C4-2B (cell line): ENCODE data around the gene SCD.

Source experiments
- H3K27ac ChIP-seq: fragments of 450-650 bp; 2 replicates; pipeline ENCODE4 v1.5.1; 2017
- ZFX ChIP-seq: fragments of 450-650 bp; IDR thresholded peaks from 2 replicates; pipeline ENCODE4 v1.6.1; 2017
- TF ChIP-seq, protein P1 (sequence below): fragments of 450-650 bp; conservative IDR thresholded peaks from 2 replicates; pipeline ENCODE4 v1.5.1; 2017; ENCODE audit warnings: mild to moderate bottlenecking

The SCD gene

DNA sequence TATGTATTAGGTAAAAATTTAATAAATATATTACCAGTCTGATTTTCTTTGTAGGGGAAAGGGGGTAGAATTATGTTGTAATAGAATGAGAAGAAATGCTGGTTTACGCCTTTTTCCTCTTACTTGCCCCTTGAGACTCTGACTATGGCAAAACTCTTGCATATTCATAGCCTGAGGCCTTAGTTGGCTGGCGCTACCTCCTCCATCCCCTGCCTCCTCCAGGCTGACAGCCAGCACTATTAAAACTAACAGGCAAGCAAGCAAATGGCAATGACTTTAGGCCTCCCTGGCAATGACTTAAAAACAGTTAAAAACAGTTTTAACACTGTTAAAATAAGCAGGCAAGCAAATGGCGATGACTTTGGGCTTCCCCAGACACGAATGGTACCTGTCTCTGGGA is 31.4 kb upstream of the SCD start:
- TF ChIP-seq ZFX, result no peak
- TF ChIP-seq, protein P1, sequence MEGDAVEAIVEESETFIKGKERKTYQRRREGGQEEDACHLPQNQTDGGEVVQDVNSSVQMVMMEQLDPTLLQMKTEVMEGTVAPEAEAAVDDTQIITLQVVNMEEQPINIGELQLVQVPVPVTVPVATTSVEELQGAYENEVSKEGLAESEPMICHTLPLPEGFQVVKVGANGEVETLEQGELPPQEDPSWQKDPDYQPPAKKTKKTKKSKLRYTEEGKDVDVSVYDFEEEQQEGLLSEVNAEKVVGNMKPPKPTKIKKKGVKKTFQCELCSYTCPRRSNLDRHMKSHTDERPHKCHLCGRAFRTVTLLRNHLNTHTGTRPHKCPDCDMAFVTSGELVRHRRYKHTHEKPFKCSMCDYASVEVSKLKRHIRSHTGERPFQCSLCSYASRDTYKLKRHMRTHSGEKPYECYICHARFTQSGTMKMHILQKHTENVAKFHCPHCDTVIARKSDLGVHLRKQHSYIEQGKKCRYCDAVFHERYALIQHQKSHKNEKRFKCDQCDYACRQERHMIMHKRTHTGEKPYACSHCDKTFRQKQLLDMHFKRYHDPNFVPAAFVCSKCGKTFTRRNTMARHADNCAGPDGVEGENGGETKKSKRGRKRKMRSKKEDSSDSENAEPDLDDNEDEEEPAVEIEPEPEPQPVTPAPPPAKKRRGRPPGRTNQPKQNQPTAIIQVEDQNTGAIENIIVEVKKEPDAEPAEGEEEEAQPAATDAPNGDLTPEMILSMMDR, result no peak

DNA sequence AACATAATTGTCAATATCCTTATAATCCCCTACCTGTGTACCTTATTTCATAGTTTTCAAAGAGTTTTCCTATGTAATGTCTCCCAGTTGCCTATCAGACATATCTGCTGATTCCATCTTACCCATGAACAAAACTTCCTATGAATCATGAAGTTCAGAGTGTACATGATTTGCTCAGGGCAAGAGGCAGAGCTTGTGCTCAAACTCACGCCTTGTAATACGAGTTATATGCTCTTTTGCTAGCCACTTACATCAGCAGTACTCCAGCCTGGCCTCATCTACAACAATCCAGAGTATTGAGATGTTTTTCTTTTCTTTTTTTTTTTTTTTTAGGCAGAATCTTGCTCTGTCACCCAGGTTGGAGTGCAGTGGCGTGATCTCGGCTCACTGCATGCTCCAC is 28.8 kb upstream of the SCD start:
- no peak overlapping the region for H3K27ac ChIP-seq
- TF ChIP-seq, protein P1, result no peak

More for the DNA sequence above, 31.4 kb upstream of the SCD start:
- H3K27ac ChIP-seq, result no peak overlapping the region

DNA sequence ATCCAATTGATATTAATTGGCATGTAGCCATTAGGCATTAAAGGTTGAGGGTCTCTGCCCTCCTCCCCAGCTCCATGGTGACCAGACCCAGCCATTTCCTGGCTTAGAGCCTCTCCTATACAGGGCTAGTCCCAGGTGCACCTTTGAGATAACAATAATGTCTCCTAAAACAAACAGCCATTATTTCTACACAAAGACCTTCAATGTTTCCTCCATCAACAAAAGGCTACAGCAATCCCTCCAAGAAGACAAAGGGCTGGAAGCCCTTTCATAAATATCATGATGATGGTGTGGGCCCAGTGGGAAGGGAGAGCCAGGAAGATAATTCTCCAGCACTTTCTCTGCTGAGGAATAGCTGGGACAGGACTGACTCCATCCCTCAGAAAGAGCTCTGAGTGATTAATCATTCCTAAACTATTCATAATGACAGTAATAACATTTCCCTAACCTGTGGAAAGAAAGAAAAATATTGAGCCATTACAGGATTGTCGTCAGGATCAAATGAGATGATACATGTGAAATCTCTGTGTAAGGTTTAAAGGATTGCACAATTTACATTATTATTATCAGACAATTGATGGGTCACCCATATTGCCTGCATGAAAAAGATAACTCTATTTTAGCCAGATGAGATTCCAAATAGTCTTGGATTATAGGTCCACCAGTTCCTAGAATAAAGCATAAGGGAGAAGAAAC is 27.2 kb upstream of the SCD start:
- TF ChIP-seq ZFX, result no peak
- TF ChIP-seq, protein P1, result no peak
- no peak overlapping the region for H3K27ac ChIP-seq

DNA sequence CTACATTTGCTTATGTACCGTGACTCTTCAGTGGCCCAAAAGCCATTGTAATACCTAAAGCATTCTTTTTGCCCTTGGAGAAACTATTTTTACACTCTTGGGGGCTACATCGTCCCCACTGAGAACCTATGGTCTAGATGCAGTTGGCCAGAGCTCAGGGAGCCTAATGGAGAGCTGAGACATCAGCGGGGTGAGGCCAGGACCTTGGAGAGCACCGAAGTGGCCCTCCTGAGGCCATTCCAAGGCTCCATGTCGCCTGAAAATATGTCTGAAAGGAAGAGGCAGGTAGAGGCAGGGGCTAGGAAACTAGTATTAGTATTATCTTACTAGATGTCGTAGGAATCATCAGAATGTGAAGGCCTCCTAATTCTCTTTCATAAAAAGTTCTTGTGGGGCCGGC is 21.9 kb upstream of the SCD start:
- no peak for TF ChIP-seq ZFX
- TF ChIP-seq, protein P1, result no peak
- H3K27ac ChIP-seq, result no peak overlapping the region

DNA sequence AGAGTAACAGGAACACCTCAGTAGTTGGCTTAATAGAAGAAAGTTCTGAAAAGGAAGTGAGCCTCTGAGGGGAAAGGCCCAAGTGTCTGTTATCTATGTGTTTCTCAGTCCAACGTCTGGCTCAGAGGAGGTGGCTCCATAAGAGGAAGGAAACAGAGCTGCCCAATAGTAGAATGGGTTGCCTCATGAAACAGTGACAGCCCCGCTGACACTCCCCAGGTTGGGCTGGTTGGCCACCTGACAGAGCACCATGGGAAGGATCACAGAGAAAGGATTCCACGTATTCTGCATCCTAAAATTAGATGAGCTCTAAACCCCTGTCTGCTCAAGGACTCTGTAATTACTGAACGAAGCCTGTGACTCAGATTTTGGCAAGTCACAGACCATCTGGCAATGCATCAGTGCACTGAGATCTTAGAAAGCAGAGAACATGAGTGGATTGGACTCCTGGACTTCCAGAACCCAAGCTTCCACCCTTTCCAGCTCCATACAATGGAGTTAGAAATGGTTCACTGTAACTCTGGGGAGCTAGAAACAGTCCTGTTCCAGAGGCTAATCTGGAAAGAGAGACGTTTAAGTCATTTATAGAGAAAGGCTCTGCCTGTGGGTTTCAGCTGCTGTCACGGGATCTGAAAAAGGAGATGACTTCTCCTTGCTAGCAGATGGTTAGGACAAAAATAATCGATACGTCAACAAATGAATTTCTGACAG is 19.9 kb upstream of the SCD start:
- H3K27ac ChIP-seq, result no peak overlapping the region
- TF ChIP-seq, protein P1, result no peak
- TF ChIP-seq ZFX, result no peak

DNA sequence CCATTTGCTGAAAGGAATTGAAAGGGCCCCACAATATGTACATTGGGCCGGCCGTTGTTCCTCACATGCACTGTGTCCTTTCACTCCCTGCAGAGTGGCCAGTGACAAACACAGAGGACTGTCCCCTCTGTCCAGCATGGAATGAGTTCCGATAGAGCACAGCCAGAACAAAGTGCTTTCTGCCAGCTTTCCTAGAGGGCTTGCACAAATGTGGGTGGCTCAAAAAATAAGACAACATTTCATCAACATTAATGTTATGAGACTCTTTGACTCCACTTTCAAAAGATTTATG is 19.4 kb upstream of the SCD start:
- TF ChIP-seq, protein P1, result no peak
- TF ChIP-seq ZFX, result no peak
- no peak overlapping the region for H3K27ac ChIP-seq

DNA sequence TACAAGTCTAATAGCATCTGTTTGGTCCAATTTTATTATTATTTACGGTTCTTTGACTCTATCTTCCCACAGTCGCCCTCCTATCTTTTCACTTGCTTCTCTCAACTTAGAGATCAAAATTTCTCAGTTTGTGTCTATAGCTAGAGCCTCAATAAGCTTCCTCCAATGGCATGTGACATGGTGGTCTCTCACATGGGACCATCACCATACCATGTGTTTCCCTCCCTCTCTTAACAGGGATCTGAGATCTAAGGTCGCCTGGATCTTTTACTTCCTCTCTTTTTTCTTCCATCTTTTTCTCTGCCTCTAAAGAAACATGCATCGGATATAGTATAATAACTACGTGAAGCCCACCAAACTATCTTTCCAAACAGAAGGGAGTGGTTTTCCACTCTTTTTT is 18.8 kb upstream of the SCD start:
- TF ChIP-seq ZFX, result no peak
- TF ChIP-seq, protein P1, result no peak
- no peak overlapping the region for H3K27ac ChIP-seq
